ENCODE data around the gene PLCD3. TPM values are rescaled to one million over a fixed set of nuclear protein-coding genes. Genes with fewer than 3 reads are reported as not detected.

The PLCD3 gene
- total and polyA plus RNA-seq, 2 of the 4 experiments (the other 2 are of a cell fraction) = 5.6 to 36.6 TPM

DNA sequence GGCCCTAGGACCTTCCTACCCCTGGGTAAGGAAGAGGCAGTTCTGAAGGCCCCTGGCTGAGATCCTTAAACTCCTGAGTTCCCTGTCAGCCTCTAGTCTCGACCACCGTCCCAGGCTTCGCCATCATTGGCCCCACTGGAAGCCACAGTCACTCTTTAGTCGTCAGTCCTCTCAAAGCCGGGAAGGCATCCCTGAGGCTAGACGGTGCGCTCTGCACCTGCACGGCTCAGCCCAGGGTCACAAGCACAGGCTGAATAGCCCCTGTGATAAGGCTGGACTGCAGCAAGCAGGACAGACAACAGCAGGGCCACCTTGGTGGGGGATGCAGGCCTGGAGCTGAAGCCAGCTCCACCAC lies 12.7 kb upstream of the PLCD3 start:
- no TSS peak for BruUV-seq (replicated peaks)
- H3K4ac ChIP-seq (ENCODE audit: low read depth, low read length) = peak overlapping the region; percentile 74
- no peak for TF ChIP-seq BHLHE40 (IDR thresholded peaks at IDR 0.05; ENCODE audit: low read depth, low read length)
- no peak for TF ChIP-seq RAD21 (IDR thresholded peaks at IDR 0.05; ENCODE audit: low read length)
- TF ChIP-seq MXI1 (IDR thresholded peaks at IDR 0.05; ENCODE audit: borderline replicate concordance, low read depth, low read length) = no peak
- no peak for TF ChIP-seq MAZ (IDR thresholded peaks at IDR 0.05; ENCODE audit: borderline replicate concordance, low read depth, low read length)
- no peak for TF ChIP-seq NFE2L2 (IDR thresholded peaks at IDR 0.05; ENCODE audit: low read depth, low read length)
- TF ChIP-seq, protein P1, sequence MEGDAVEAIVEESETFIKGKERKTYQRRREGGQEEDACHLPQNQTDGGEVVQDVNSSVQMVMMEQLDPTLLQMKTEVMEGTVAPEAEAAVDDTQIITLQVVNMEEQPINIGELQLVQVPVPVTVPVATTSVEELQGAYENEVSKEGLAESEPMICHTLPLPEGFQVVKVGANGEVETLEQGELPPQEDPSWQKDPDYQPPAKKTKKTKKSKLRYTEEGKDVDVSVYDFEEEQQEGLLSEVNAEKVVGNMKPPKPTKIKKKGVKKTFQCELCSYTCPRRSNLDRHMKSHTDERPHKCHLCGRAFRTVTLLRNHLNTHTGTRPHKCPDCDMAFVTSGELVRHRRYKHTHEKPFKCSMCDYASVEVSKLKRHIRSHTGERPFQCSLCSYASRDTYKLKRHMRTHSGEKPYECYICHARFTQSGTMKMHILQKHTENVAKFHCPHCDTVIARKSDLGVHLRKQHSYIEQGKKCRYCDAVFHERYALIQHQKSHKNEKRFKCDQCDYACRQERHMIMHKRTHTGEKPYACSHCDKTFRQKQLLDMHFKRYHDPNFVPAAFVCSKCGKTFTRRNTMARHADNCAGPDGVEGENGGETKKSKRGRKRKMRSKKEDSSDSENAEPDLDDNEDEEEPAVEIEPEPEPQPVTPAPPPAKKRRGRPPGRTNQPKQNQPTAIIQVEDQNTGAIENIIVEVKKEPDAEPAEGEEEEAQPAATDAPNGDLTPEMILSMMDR (conservative IDR thresholded peaks at IDR 0.05; ENCODE audit: low read depth, low read length) = no peak
- H3K9me3 ChIP-seq (ENCODE audit: control insufficient read depth, insufficient read depth, low read length) = no peaks in the 10 kb centered on the region
- in situ Hi-C loops (cut with MboI; ENCODE audit: low sequenced_read_pairs) (no loop called here), intact Hi-C loops (cut with micrococcal nuclease) (no loop called here), dilution Hi-C loops (cut with HindIII; ENCODE audit: low sequenced_read_pairs, unreplicated experiment) (no loop called here)
- 0 out of 2 replicates have a peak, but pooled peaks cover 2% of the 10 kb centered on the region for H3K36me3 ChIP-seq (ENCODE audit: control insufficient read depth, insufficient read depth, low read length)
- ChIA-PET CTCF (interaction anchor here (1.8 to 2.1 kb wide), 2 partner anchors 10 to 53 kb away, joined by 4 to 10 read pairs; partner anchors contain the start of gene ACBD4), POLR2A (ENCODE audit: unreplicated experiment) (interaction anchor here (0.6 kb wide), 1 partner anchor 230 kb away, joined by 3 read pairs; no protein-coding TSS in a partner anchor)
- H3K18ac ChIP-seq (ENCODE audit: low read depth, low read length) = no peak overlapping the region
- H3K4me2 ChIP-seq (ENCODE audit: low read depth, low read length) = no peak overlapping the region
- H2BK120ac ChIP-seq (ENCODE audit: low read depth, low read length) = peak overlapping the region; percentile 70
- peak overlapping the region; percentile 50 to 82; a peak in 3 of 4 replicates for H4K8ac ChIP-seq (ENCODE audit: low read depth in 2 of 2, low read length in 2 of 2)
- H2BK15ac ChIP-seq (ENCODE audit: low read depth, low read length) = no peak overlapping the region; the same call in 2 of the 3 replicates
- peak overlapping the region; percentile 16; the same call in 1 of the 2 replicates for H2BK20ac ChIP-seq (ENCODE audit: low read depth, low read length)
- peak overlapping the region; percentile 16; the same call in 1 of the 2 replicates for H3K23ac ChIP-seq (ENCODE audit: low read depth, low read length)
- peak overlapping the region; percentile 42; the same call in 1 of the 2 replicates for H4K5ac ChIP-seq (ENCODE audit: low read depth, low read length)
- DNase-seq (no peak), ATAC-seq (ENCODE audit: low read depth) (no peak)
- H3K4me3 ChIP-seq (ENCODE audit: insufficient read depth, low read depth, low read length) = no peak overlapping the region
- H3K9ac ChIP-seq (ENCODE audit: low read depth, low read length) = no peak overlapping the region
- peak overlapping the region; percentile 37 for H4K91ac ChIP-seq (ENCODE audit: insufficient read depth, low read depth, low read length)
- peak overlapping the region; percentile 82 for H2AK9ac ChIP-seq (replicated peaks; ENCODE audit: low read depth, low read length, poor library complexity)
- H3K79me1 ChIP-seq (ENCODE audit: low read depth in 1 of 2, low read length in 2 of 2) = peaks cover 0 to 34% of the 10 kb centered on the region in 2 experiments; a peak in 2 of 4 replicates
- H2BK5ac ChIP-seq (ENCODE audit: low read depth, low read length, poor library complexity, severe bottlenecking) = peak overlapping the region; percentile 90
- H3K9me1 ChIP-seq (ENCODE audit: insufficient read depth, low read length) = peaks cover 14% of the 10 kb centered on the region
- peak overlapping the region; percentile 96 for H2AK5ac ChIP-seq (ENCODE audit: low read depth, low read length)
- no peak overlapping the region for H3K56ac ChIP-seq (ENCODE audit: extremely low read depth, insufficient read depth, low read length)
- H3K14ac ChIP-seq (replicated peaks; ENCODE audit: low read depth, low read length) = peak overlapping the region; percentile 40; the same call in 1 of the 2 replicates
- H4K20me1 ChIP-seq (ENCODE audit: insufficient read depth, low read length) = peaks cover 17% of the 10 kb centered on the region
- peaks cover 14% of the 10 kb centered on the region for H3K4me1 ChIP-seq (ENCODE audit: control insufficient read depth, insufficient read depth, low read length)
- H2AFZ ChIP-seq (replicated peaks; ENCODE audit: low read length, poor library complexity) = peak overlapping the region; percentile 95
- no peaks in the 10 kb centered on the region for H3K27me3 ChIP-seq (ENCODE audit: control insufficient read depth, insufficient read depth, low read length)
- WGBS, 2 experiments (ENCODE audit: extremely low coverage in 2 of 2, insufficient read length in 1 of 2) = 85% methylated on average over 5 of the region's 8 CpGs; no CpG with 5 or more reads in 1 of the 2 experiments
- peak overlapping the region; percentile 98; the same call in 1 of the 2 replicates for H3K27ac ChIP-seq (ENCODE audit: insufficient read depth, low read length)
